GM20431 (cell line): ENCODE measurements around the gene STAC.

Experiments used
- in situ Hi-C: fragments of 300-500 bp; cut with MseI, MboI; formaldehyde crosslinking; loops from one replicate; pipeline ENCODE4 v1.15.0; 2020; ENCODE audit warnings: low sequenced_read_pairs; ENCODE audit not compliant: unreplicated experiment

Gene STAC

DNA sequence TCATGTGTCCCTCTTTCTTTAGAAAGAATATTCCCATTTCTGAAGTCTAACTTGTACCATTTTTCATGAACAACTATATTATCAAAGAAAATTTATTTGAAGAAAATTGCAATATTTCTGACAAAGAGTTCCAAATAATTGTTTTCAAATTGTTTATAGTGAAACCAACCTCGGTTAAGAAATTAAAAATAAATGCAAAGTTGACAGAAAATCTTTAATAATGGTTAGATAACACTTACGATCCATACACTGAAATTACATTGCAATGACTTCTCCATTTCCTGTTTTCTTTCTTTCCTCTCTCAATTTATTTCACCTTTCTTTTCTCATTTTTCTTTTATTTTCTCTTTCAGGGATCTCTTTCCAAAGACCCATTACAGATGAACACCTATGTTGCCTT is 125.1 kb downstream of the STAC start:
- in situ Hi-C loops, result no loop called here

DNA sequence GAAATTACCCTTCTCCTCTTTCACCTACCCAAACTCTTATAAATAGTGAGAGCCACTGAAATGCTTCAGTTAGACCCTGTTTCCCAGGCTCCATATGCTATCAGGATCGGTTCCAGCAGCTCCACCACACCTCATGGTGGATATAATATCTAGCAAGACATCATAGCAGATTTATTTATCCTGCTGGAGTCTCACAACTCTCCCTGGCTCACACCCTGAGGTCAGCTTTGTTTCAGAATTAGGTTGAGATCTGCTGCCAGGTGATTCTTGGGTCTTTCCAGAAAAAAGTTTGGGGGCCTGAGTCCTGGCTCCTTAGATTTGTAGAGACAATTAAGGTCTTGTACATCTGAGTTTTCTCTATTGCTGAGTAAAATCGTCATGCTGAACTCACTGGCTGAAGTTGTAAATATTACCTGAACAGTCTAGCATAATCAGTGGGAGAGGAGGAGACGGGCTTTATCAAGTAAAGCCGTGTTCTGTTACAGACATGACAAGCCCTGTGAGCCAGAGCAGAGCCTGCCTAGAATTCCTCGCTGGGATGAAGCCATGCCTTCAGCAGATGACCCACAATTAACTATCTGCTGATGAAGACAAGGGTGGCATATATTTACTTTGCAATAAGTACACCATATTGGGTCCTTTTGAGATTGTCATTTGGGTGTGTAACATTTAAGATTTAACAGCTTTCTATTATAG is 131.6 kb downstream of the STAC start:
- in situ Hi-C loops, result no loop called here

DNA sequence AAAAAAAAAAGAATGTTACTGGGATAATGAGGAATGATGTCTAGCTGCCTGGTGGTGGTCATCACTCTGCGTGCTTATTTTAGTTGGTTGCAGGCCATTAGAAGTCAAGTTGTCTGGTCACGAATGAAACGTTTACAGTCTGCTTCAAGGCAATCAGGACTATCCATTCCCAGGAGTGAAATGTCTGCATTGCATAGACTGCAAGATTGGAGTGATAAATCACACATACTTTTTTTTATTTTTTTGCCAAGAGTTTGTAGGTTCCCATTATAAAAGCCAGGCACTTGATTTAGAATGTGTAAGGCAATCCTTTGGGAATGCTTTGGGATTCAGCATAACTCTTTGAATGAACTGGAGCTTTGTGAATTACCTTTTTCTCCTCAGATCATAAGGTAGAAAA is 132.3 kb downstream of the STAC start:
- in situ Hi-C loops, result no loop called here

DNA sequence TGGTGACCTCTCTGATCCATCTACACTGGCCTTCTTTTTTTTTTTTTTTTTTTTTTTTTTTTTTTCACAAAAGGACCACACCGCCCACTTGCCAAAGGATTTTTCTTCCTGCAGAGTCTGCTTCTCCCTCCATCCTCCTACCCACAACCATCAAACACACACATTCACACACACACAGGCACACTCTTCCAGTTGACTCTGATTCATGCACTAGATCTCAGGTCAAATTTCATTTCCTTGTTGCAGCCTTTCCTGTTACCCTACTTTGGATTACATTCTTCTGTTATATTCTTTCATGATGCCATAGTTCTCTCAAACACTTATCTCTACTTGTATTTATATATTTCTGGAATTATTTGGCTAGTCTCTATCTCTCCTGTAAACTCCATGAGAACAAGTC is 133.9 kb downstream of the STAC start:
- in situ Hi-C loops, result no loop called here

DNA sequence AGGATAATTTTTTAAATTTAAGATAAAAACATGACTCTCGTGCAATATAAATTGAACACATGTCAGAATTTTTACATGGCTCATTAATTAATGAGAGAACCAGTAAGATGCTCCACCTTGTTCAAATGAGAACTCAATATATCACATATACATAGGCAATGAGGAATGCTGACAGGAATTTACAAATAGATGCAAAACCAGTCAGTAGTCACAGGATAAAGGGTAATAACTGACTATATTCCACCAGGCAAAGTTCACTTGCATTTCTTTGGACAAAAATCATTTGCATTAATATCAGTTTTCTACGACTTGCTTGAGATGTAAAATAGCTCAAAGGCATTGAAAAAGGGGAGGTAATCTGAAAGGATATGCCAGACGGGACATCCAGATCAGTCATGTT is 139.4 kb downstream of the STAC start:
- in situ Hi-C loops, result no loop called here

DNA sequence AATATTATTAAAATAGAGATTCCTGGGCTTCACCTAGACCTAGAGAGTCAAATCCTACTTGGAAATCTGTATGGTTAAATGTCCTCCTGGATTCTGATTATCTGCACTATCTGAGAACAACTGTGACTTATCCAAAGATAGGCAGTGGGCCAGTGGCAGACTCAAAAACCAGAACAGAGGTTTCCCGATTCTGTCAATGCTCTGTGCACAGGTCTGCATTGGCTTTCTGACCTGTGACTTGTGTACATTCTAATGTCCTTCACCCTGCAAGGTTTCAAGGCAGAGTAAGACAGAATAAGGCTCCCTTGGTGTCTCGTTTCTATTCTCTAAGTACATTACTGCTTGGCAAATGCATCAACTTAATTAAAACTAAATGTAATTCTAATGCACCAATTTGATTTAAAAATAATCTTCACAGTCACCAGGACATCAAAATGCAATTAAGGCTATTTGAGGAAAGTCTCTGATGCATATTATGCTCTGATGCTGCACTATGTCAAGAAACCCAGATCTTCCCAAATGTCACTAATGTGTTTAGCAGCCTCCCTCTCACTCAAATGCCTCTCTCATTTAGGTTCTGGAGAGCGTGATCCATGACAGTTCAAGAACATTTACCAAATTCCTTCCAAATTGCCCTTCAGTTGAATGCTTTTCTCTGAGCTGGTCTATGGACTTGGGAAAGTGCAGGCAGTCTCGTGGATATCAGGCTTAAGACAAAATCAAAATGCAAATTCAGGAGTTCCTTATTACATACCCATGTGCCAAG is 140.1 kb downstream of the STAC start:
- in situ Hi-C loops, result no loop called here

DNA sequence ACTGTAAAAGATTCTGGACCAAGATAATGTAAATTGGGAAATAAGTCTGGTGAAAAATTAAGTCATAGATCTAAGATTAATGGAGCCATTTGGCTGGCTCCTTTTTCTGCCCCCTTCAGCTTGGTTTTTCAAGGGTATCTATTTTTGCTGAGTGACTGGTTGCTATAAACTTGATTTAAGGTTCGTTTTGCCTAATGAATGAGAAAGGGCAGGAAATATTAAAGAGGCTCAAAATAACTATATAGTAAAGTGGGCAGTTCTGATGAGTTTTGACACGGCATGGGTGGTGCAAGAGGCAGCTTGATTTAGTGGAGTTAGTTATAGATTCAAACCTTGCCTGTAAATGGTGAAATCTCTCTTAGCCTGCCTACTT is 140.7 kb downstream of the STAC start:
- in situ Hi-C loops, result no loop called here

DNA sequence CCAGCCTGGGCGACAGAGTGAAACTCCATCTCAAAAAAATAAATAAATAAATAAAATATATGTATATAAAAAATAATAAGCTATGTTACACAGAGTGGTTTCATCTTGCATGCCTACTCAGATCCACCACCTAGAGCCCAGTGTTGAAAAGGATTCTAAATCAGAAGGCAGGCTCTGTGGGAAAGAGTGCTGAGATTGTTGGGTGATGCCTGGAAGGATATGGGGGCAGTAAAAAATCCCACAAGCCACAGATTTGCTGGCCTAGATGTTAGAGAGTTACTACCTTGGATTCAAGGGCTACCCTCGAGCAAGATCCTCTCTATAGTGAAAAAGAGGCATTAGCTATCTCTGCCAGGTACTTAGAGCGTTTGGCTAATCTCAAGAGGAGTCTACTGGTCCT is 144.3 kb downstream of the STAC start:
- in situ Hi-C loops, result no loop called here

DNA sequence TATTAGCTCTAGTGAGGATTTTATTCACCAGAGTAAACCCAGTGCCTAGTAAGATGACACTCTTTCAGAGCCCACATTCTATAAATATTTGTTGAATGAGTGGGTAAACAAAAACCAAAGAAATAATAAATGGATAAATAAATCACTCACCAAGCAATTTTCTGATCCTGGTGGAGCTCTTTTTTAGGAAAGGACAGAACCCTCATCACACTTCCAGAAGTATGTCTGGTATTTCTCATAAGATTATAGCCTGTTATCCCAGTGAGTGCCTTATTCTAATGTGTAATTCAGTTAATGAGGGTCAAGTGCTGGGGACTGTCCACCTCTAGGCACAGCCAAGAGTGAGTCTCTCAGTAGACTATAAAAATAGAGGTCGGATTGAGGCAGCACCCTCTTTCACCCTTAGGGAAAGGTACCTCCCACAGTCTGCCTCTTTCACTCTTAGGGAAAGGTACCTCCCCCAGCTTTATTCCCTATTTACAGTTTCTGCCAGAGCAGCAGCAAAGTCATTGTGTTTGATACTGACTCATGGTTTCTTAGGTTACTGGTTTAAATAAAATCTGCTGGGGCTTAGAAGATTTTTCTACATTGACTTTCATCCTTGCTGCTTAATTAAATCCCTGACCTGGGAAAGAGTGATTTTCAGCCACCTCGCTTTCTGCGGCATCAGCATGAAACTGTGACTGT is 145.0 kb downstream of the STAC start:
- in situ Hi-C loops, result no loop called here

DNA sequence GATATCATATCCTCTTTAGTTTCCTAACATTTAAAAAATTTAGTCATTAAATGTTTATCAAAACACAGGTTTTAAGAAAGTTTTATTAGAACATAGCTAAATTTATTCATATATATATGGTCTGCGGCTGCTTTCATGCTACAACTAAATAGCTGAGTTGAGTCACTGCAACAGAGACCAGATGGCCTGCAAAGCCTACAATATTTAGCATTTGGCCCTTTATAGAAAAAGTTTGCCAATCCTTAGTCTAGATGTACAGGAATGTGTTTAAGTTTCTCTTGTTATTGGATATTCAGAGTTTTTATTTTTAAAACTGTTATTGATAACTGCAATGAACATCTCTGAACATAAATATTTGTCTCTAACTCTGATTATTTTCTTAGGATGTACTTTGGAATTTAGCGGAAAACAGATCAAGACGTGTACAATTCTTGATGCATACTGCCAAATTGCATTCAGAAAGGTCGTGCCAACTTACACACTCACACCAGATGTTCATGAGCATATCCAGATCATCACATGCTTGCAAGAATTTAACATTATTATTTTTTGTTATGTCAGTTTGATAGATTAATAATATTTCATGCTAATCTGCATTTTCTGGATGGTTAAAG is 157.9 kb downstream of the STAC start:
- in situ Hi-C loops, result no loop called here

DNA sequence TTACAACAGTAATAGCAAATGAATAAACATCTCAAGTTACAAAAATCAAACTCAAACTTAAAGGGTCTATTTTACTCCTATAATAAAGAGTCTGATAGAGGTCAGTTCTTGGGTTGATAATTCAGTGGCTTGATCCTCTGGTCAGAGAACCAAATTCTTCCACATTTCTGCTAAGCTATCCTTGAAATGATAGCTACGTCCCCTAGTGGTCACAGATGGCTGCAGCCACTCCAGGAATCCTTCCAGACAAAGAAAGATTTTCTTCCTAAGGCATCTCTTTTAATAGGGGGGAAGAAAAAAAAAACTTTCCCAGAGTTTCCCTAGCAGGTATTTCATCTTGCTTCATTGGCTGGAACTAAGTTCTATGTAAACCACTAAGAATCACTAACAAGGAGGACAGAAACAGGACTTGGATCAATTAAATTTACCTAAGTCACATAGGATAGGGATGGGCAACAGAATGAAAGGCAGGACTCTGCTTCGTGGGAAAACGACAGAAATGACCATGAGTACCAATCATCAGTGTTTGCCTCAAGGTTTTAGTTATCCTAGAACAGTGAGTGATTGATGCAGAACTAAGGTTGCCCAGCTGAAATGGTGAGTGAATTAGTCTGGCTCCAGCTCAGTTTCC is 160.7 kb downstream of the STAC start:
- in situ Hi-C loops, result no loop called here

DNA sequence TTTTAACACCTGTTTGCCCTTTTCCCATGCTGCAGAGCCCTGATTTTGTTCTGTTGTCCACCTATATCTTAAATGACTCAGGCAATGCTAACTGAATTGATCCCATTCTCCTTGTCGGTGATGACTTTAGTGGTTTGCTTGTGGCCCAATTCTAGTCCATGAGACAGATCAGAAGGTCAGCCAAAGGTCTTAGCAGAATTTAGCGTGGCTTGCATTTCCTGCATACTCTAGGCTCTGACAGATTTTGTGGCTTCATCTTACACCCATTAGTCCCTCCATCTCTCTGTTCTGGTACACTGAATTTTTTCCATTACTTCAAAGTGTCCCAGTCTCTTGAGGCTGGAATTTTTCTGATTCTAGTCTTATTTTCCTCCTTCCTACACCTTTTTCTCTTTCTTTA is 161.9 kb downstream of the STAC start:
- in situ Hi-C loops, result no loop called here

DNA sequence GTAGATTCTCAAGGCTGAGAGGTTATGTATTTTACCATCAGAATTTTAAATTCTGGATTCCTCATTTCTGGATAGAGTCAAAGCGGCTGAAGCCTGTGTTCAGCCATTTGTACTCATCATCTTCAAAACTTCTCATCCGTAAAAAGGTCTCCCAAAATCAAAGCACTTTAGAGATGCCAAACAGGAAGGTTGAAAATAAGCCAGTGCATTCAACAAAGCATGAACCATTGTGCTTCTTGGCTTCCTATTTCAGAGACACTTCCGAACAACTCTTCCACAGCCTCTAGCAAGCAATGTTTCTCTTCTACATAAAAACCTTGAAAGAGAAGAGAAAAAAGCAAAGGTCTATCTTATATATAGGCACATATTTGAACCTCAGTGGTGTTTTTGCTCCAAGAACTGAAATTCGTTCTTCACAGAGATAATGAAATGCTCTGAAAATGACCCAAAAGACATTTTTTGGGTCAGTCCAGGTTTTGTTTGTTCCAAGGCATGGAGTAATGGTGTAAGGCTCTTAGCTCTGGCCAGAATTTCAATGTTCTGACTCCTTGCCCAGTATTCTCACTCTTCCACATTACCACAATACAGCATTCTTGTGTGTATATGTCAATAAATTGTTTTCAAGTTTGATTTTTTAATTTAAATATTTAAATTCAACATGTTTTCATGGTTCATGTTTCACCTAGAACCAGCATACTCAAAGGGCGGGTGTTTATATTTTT is 163.1 kb downstream of the STAC start:
- in situ Hi-C loops, result no loop called here

DNA sequence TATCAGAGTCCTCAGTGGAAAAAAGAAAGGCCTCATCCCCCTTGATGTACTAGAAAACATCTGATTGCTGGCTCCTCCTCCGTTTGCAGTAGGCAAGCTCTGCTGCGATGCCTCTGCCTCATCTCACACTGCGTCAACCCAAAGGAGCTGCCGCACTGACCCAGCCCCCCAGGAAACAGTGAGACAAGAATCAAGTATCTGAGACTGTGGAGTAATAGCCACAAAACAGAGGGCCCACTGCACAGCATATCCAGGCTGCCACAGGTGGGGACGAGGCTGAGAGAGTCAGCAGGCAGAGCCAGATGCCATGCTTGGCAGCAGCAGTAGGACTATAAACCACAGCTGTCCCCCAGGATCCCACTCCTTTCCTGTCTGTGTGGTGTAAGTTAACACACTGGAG is 165.9 kb downstream of the STAC start:
- in situ Hi-C loops, result no loop called here

DNA sequence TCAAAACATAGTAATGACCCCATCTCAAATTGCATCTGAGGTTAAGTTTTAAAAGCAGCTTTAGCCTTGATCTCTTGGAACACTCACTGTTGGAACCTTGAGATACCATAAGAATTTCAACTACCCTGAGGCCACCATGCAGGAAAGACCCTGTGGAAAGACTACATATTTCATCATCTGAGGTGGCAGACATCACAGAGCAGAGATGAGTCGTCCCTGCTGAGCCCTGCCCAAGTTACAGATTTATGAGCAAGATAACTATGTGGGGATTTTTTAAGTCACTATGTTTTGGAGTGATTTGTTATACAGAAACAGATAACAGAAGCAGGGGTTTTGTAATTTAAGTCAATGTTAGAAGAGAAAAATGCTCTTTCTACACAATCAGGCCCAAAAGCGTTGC is 168.4 kb downstream of the STAC start:
- in situ Hi-C loops, result no loop called here

DNA sequence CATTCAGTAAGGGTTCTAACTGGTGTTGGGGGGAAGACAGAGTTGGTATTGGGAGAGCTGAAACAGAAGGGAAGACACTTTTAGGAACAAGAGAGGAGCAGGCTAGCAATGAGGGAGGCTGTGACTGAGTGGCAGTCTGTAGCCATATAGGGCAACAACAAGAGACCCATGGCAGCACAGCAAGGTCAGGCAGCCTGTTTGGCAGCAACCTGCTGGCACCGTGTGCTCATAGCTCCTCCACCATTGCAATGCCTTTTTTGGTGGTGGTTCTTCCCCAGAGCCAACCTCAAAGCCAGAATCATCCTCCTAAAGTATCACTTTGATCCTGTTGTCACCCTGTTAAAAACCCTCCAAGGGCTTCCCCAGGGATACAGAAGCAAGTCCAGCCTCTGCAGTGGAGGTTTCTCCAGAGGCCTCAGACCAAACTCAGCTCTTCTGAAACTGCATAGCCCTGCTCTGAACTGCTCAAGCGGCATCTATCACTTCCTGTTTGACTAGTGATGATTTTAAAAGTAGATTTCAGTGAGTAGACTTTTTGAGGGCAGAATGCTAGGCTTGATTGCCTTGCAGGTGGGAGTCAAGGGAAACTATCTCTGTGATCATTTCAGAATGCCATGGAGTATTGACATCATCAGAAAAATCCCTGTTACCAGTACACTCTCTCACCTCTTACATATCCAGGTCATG is 176.9 kb downstream of the STAC start:
- in situ Hi-C loops, result no loop called here

DNA sequence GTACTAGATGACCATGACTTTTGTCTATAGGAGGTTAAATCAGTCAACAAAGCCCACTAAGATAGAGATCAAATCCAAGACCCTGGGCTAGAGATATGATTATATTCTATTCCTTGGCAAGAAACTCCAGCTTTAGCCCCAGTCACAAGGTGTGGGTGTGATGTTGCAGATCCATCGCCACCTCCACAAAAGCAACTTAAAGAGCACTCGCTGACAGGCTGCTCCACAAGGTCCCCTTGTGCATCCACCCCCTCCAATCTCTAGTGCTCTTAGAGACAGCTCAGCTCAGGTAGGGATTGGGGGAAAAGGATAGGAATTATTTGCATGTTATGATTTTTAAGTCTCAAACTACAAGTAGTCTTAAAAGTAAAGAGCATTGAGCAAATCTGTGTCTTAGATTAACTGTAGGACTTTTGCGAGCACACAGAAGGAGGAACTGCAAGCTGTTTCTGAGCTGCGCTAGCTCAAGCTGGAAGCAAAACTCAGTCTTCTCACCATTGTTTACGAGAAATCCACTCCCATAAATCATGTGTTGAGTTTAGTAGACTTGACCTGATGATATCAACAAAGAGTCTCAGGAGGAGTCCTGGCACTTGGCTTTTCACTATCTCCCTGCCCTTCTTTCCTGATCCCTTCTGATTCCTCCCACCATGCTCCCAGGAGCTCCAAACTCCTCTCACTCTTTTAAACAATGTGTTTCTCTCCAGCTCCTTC is 177.6 kb downstream of the STAC start:
- in situ Hi-C loops, result no loop called here

DNA sequence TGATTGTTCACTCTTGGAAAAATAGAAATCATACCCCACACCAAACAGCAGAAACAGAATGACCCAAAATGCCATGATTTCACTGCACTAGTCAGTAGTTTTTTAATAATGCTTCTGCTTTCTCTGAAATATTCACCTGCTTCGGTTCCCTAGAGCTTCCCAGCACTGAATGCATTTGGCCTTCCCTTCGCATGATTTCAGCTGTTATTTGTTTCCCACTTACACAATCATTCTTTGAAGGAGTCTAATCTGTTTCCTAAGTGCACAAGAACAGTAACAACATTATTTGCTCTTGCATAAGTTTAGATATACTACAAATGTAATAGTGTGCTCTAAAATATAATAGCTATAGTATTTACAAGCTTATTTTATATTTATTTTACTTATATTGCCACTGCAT is 178.7 kb downstream of the STAC start:
- in situ Hi-C loops, result no loop called here

DNA sequence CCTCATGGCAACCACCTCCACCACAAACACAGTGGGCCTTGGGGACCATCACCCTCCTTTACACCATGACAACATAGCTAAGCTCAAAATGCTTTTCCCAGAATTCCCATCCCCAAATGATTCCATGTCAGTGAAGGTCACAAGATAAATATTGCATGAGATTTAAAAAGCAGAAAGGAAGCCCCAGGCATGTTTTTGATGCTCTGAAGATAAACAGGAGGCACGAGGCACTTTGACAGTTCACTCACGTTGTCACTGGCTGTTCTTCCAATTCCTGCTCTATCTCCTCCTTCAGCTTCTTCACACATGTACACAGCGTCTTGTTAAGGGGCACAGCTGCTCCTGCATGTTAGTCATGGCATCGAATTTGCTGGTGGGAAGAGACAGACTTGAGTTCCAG is 180.4 kb downstream of the STAC start:
- in situ Hi-C loops, result no loop called here
